ENCODE data around the gene PLEKHM2. TPM values are rescaled to one million over a fixed set of nuclear protein-coding genes. Genes with fewer than 3 reads are reported as not detected.
A peak's percentile ranks its signal among the peaks of the same experiment; 100 is the strongest.

Gene PLEKHM2
- total RNA-seq, 2 donors from 2014 or later: 54.8 to 72.8 TPM

- ATAC-seq (no peak), DNase-seq (no peak)
- Mint-ChIP-seq H3K27me3 (peaks cover 60% of the 10 kb centered on the region), H3K27ac (no peak overlapping the region), H3K36me3 (ENCODE audit: low read depth) (peaks cover 3% of the 10 kb centered on the region), H3K4me3 (peak overlapping the region; percentile 25), H3K4me1 (peaks cover 17% of the 10 kb centered on the region)
- no peaks in the 10 kb centered on the region for H3K9me3 ChIP-seq (ENCODE audit: control insufficient read depth, low read length, poor library complexity, severe bottlenecking)
These were observed 76.5 kb downstream of the PLEKHM2 start for GRCh38 chr1:15760520-15761211.

- ATAC-seq: no peak
- peaks cover 3% of the 10 kb centered on the region for H3K36me3 Mint-ChIP-seq (ENCODE audit: low read depth)
- H3K4me1 Mint-ChIP-seq: peaks cover 13% of the 10 kb centered on the region
- no peak overlapping the region for H3K27ac Mint-ChIP-seq
- no peaks in the 10 kb centered on the region for H3K9me3 ChIP-seq (ENCODE audit: control insufficient read depth, low read length, poor library complexity, severe bottlenecking)
- DNase-seq: no peak
- H3K27me3 Mint-ChIP-seq: peaks cover 61% of the 10 kb centered on the region
- H3K4me3 Mint-ChIP-seq: no peak overlapping the region
These were observed 77.4 kb downstream of the PLEKHM2 start for GRCh38 chr1:15761366-15762128.

GRCh38 chr1:15762546-15762945 is 78.4 kb downstream of the PLEKHM2 start:
- peaks cover 3% of the 10 kb centered on the region for H3K36me3 Mint-ChIP-seq (ENCODE audit: low read depth)
- H3K27ac Mint-ChIP-seq: no peak overlapping the region
- ATAC-seq (no peak), DNase-seq (no peak)
- H3K27me3 Mint-ChIP-seq: peaks cover 51% of the 10 kb centered on the region
- H3K9me3 ChIP-seq (ENCODE audit: control insufficient read depth, low read length, poor library complexity, severe bottlenecking): no peaks in the 10 kb centered on the region
- peaks cover 9% of the 10 kb centered on the region for H3K4me1 Mint-ChIP-seq
- no peak overlapping the region for H3K4me3 Mint-ChIP-seq

- Mint-ChIP-seq H3K27ac (no peak overlapping the region), H3K36me3 (ENCODE audit: low read depth) (peaks cover 3% of the 10 kb centered on the region), H3K4me1 (peaks cover 5% of the 10 kb centered on the region), H3K4me3 (no peak overlapping the region), H3K27me3 (peaks cover 50% of the 10 kb centered on the region)
- DNase-seq (no peak), ATAC-seq (no peak)
- H3K9me3 ChIP-seq (ENCODE audit: control insufficient read depth, low read length, poor library complexity, severe bottlenecking): no peaks in the 10 kb centered on the region
These were observed 80.2 kb downstream of the PLEKHM2 start for GRCh38 chr1:15764269-15764764.

- Mint-ChIP-seq H3K4me1 (peaks cover 4% of the 10 kb centered on the region), H3K4me3 (no peak overlapping the region), H3K27me3 (peaks cover 45% of the 10 kb centered on the region), H3K36me3 (ENCODE audit: low read depth) (peaks cover 3% of the 10 kb centered on the region), H3K27ac (no peak overlapping the region)
- DNase-seq (no peak), ATAC-seq (no peak)
- no peaks in the 10 kb centered on the region for H3K9me3 ChIP-seq (ENCODE audit: control insufficient read depth, low read length, poor library complexity, severe bottlenecking)
These were observed 80.8 kb downstream of the PLEKHM2 start for GRCh38 chr1:15764890-15765289.

- no peak for ATAC-seq
- H3K27ac Mint-ChIP-seq: no peak overlapping the region
These were observed 81.5 kb downstream of the PLEKHM2 start for GRCh38 chr1:15765495-15766194.

GRCh38 chr1:15767941-15768340 is 83.8 kb downstream of the PLEKHM2 start:
- Mint-ChIP-seq H3K27me3 (peaks cover 45% of the 10 kb centered on the region), H3K27ac (no peak overlapping the region)

More at GRCh38 chr1:15765495-15766194, 81.5 kb downstream of the PLEKHM2 start:
- H3K4me1 Mint-ChIP-seq: peaks cover 4% of the 10 kb centered on the region
- H3K27me3 Mint-ChIP-seq: peaks cover 49% of the 10 kb centered on the region
- peaks cover 3% of the 10 kb centered on the region for H3K36me3 Mint-ChIP-seq (ENCODE audit: low read depth)
- DNase-seq: no peak
- H3K9me3 ChIP-seq (ENCODE audit: control insufficient read depth, low read length, poor library complexity, severe bottlenecking): no peaks in the 10 kb centered on the region
- no peak overlapping the region for H3K4me3 Mint-ChIP-seq

GRCh38 chr1:15768388-15768787 is 84.3 kb downstream of the PLEKHM2 start:
- peaks cover 2% of the 10 kb centered on the region for H3K4me1 Mint-ChIP-seq
- no peak for ATAC-seq

More at GRCh38 chr1:15767941-15768340, 83.8 kb downstream of the PLEKHM2 start:
- ATAC-seq (no peak), DNase-seq (no peak)
- no peaks in the 10 kb centered on the region for H3K9me3 ChIP-seq (ENCODE audit: control insufficient read depth, low read length, poor library complexity, severe bottlenecking)
- H3K36me3 Mint-ChIP-seq (ENCODE audit: low read depth): peaks cover 3% of the 10 kb centered on the region
- peaks cover 2% of the 10 kb centered on the region for H3K4me1 Mint-ChIP-seq
- no peak overlapping the region for H3K4me3 Mint-ChIP-seq

GRCh38 chr1:15770313-15770962 is 86.3 kb downstream of the PLEKHM2 start:
- Mint-ChIP-seq H3K4me1 (no peaks in the 10 kb centered on the region), H3K36me3 (ENCODE audit: low read depth) (peaks cover 3% of the 10 kb centered on the region), H3K4me3 (no peak overlapping the region), H3K27ac (no peak overlapping the region), H3K27me3 (peaks cover 36% of the 10 kb centered on the region)
- no peak for ATAC-seq
- H3K9me3 ChIP-seq (ENCODE audit: control insufficient read depth, low read length, poor library complexity, severe bottlenecking): no peaks in the 10 kb centered on the region
- no peak for DNase-seq

More at GRCh38 chr1:15768388-15768787, 84.3 kb downstream of the PLEKHM2 start:
- no peak for DNase-seq
- H3K9me3 ChIP-seq (ENCODE audit: control insufficient read depth, low read length, poor library complexity, severe bottlenecking): no peaks in the 10 kb centered on the region
- no peak overlapping the region for H3K27ac Mint-ChIP-seq
- H3K36me3 Mint-ChIP-seq (ENCODE audit: low read depth): peaks cover 3% of the 10 kb centered on the region
- no peak overlapping the region for H3K4me3 Mint-ChIP-seq
- peaks cover 45% of the 10 kb centered on the region for H3K27me3 Mint-ChIP-seq

GRCh38 chr1:15771836-15772515 is 87.9 kb downstream of the PLEKHM2 start:
- no peak for ATAC-seq
- H3K27me3 Mint-ChIP-seq: peaks cover 27% of the 10 kb centered on the region
- H3K27ac Mint-ChIP-seq: no peak overlapping the region
- H3K4me3 Mint-ChIP-seq: no peak overlapping the region
- no peaks in the 10 kb centered on the region for H3K9me3 ChIP-seq (ENCODE audit: control insufficient read depth, low read length, poor library complexity, severe bottlenecking)
- no peak for DNase-seq
- no peaks in the 10 kb centered on the region for H3K4me1 Mint-ChIP-seq
- H3K36me3 Mint-ChIP-seq (ENCODE audit: low read depth): peaks cover 3% of the 10 kb centered on the region

GRCh38 chr1:15775706-15776105 is 91.6 kb downstream of the PLEKHM2 start:
- peaks cover 3% of the 10 kb centered on the region for H3K36me3 Mint-ChIP-seq (ENCODE audit: low read depth)
- H3K9me3 ChIP-seq (ENCODE audit: control insufficient read depth, low read length, poor library complexity, severe bottlenecking): no peaks in the 10 kb centered on the region
- peaks cover 14% of the 10 kb centered on the region for H3K27me3 Mint-ChIP-seq
- H3K4me1 Mint-ChIP-seq: peaks cover 2% of the 10 kb centered on the region
- ATAC-seq (no peak), DNase-seq (no peak)
- no peak overlapping the region for H3K4me3 Mint-ChIP-seq
- H3K27ac Mint-ChIP-seq: no peak overlapping the region

GRCh38 chr1:15777909-15778707 is 94.0 kb downstream of the PLEKHM2 start:
- Mint-ChIP-seq H3K27ac (no peak overlapping the region), H3K4me1 (peaks cover 2% of the 10 kb centered on the region), H3K27me3 (no peaks in the 10 kb centered on the region), H3K36me3 (ENCODE audit: low read depth) (no peaks in the 10 kb centered on the region), H3K4me3 (no peak overlapping the region)
- H3K9me3 ChIP-seq (ENCODE audit: control insufficient read depth, low read length, poor library complexity, severe bottlenecking): no peaks in the 10 kb centered on the region
- DNase-seq: no peak
- ATAC-seq: no peak

Measured in T-helper 17 cell (primary cell).